ENCODE results near the gene YTHDF1.
"Not testable (repeated sequence)": the region's sequence is repeated elsewhere in the genome, so short reads cannot be mapped to it uniquely, and the experiment has no call there.

YTHDF1 gene

GRCh38 chr20:63157431-63157830 lies 58.5 kb downstream of the YTHDF1 start:
- DNase-seq (ENCODE audit: low read depth); H3K4me1 ChIP-seq (ENCODE audit: control insufficient read depth, insufficient read depth, low read length); H3K9me3 ChIP-seq (ENCODE audit: control insufficient read depth, low read length): not testable (repeated sequence)

GRCh38 chr20:63156221-63156671 lies 59.7 kb downstream of the YTHDF1 start:
- Histone ChIP-seq H3K9me3 (ENCODE audit: control insufficient read depth, low read length) (no peaks in the 10 kb centered on the region), H3K4me1 (ENCODE audit: control insufficient read depth, insufficient read depth, low read length) (no peaks in the 10 kb centered on the region), H3K4me3 (ENCODE audit: low read length) (no peak overlapping the region), H3K27me3 (replicated peaks; ENCODE audit: control insufficient read depth, insufficient read depth, low read length) (peaks cover 60% of the 10 kb centered on the region), H3K36me3 (ENCODE audit: control insufficient read depth, insufficient read depth, low read length, severe bottlenecking) (no peaks in the 10 kb centered on the region), H3K9ac (ENCODE audit: low read length) (no peak overlapping the region)
- DNase-seq (ENCODE audit: low read depth): no peak

More at GRCh38 chr20:63157431-63157830, 58.5 kb downstream of the YTHDF1 start:
- peaks cover 56% of the 10 kb centered on the region for H3K27me3 ChIP-seq (replicated peaks; ENCODE audit: control insufficient read depth, insufficient read depth, low read length)
- H3K9ac ChIP-seq (ENCODE audit: low read length); H3K36me3 ChIP-seq (ENCODE audit: control insufficient read depth, insufficient read depth, low read length, severe bottlenecking); H3K4me3 ChIP-seq (ENCODE audit: low read length): not testable (repeated sequence)

- Histone ChIP-seq H3K9ac (ENCODE audit: low read length) (no peak overlapping the region), H3K4me3 (ENCODE audit: low read length) (no peak overlapping the region), H3K36me3 (ENCODE audit: control insufficient read depth, insufficient read depth, low read length, severe bottlenecking) (no peaks in the 10 kb centered on the region), H3K4me1 (ENCODE audit: control insufficient read depth, insufficient read depth, low read length) (no peaks in the 10 kb centered on the region), H3K9me3 (ENCODE audit: control insufficient read depth, low read length) (no peaks in the 10 kb centered on the region), H3K27me3 (replicated peaks; ENCODE audit: control insufficient read depth, insufficient read depth, low read length) (peaks cover 58% of the 10 kb centered on the region)
- no peak for DNase-seq (ENCODE audit: low read depth)
Observed at GRCh38 chr20:63155266-63156165, 60.4 kb downstream of the YTHDF1 start.

- Histone ChIP-seq H3K9ac (ENCODE audit: low read length) (no peak overlapping the region), H3K36me3 (ENCODE audit: control insufficient read depth, insufficient read depth, low read length, severe bottlenecking) (no peaks in the 10 kb centered on the region), H3K9me3 (ENCODE audit: control insufficient read depth, low read length) (no peaks in the 10 kb centered on the region), H3K4me1 (ENCODE audit: control insufficient read depth, insufficient read depth, low read length) (no peaks in the 10 kb centered on the region), H3K4me3 (ENCODE audit: low read length) (no peak overlapping the region), H3K27me3 (replicated peaks; ENCODE audit: control insufficient read depth, insufficient read depth, low read length) (peaks cover 58% of the 10 kb centered on the region)
- DNase-seq (ENCODE audit: low read depth): no peak
Observed at GRCh38 chr20:63154395-63154794, 61.5 kb downstream of the YTHDF1 start.

GRCh38 chr20:63153254-63154221 lies 62.4 kb downstream of the YTHDF1 start:
- DNase-seq (ENCODE audit: low read depth): no peak
- Histone ChIP-seq H3K9me3 (ENCODE audit: control insufficient read depth, low read length) (peaks cover under 1% of the 10 kb centered on the region), H3K9ac (ENCODE audit: low read length) (no peak overlapping the region), H3K36me3 (ENCODE audit: control insufficient read depth, insufficient read depth, low read length, severe bottlenecking) (no peaks in the 10 kb centered on the region), H3K4me1 (ENCODE audit: control insufficient read depth, insufficient read depth, low read length) (no peaks in the 10 kb centered on the region), H3K27me3 (replicated peaks; ENCODE audit: control insufficient read depth, insufficient read depth, low read length) (peaks cover 54% of the 10 kb centered on the region), H3K4me3 (ENCODE audit: low read length) (no peak overlapping the region)

- Histone ChIP-seq H3K36me3 (ENCODE audit: control insufficient read depth, insufficient read depth, low read length, severe bottlenecking) (no peaks in the 10 kb centered on the region), H3K9me3 (ENCODE audit: control insufficient read depth, low read length) (peaks cover 10% of the 10 kb centered on the region), H3K4me3 (ENCODE audit: low read length) (no peak overlapping the region), H3K4me1 (ENCODE audit: control insufficient read depth, insufficient read depth, low read length) (no peaks in the 10 kb centered on the region), H3K9ac (ENCODE audit: low read length) (no peak overlapping the region), H3K27me3 (replicated peaks; ENCODE audit: control insufficient read depth, insufficient read depth, low read length) (peaks cover 54% of the 10 kb centered on the region)
- DNase-seq (ENCODE audit: low read depth): no peak
Observed at GRCh38 chr20:63152322-63153253, 63.3 kb downstream of the YTHDF1 start.

- Histone ChIP-seq H3K4me1 (ENCODE audit: control insufficient read depth, insufficient read depth, low read length) (no peaks in the 10 kb centered on the region), H3K9me3 (ENCODE audit: control insufficient read depth, low read length) (peaks cover 18% of the 10 kb centered on the region), H3K27me3 (replicated peaks; ENCODE audit: control insufficient read depth, insufficient read depth, low read length) (peaks cover 54% of the 10 kb centered on the region), H3K4me3 (ENCODE audit: low read length) (no peak overlapping the region), H3K36me3 (ENCODE audit: control insufficient read depth, insufficient read depth, low read length, severe bottlenecking) (no peaks in the 10 kb centered on the region), H3K9ac (ENCODE audit: low read length) (no peak overlapping the region)
- DNase-seq (ENCODE audit: low read depth): peak; percentile 3
Observed at GRCh38 chr20:63151554-63152321, 64.2 kb downstream of the YTHDF1 start.

GRCh38 chr20:63150911-63151531 lies 64.9 kb downstream of the YTHDF1 start:
- Histone ChIP-seq H3K4me3 (ENCODE audit: low read length) (no peak overlapping the region), H3K9ac (ENCODE audit: low read length) (no peak overlapping the region), H3K4me1 (ENCODE audit: control insufficient read depth, insufficient read depth, low read length) (no peaks in the 10 kb centered on the region), H3K36me3 (ENCODE audit: control insufficient read depth, insufficient read depth, low read length, severe bottlenecking) (no peaks in the 10 kb centered on the region), H3K27me3 (replicated peaks; ENCODE audit: control insufficient read depth, insufficient read depth, low read length) (peaks cover 48% of the 10 kb centered on the region), H3K9me3 (ENCODE audit: control insufficient read depth, low read length) (peaks cover 25% of the 10 kb centered on the region)
- no peak for DNase-seq (ENCODE audit: low read depth)

- no peak for DNase-seq (ENCODE audit: low read depth)
- Histone ChIP-seq H3K27me3 (replicated peaks; ENCODE audit: control insufficient read depth, insufficient read depth, low read length) (peaks cover 42% of the 10 kb centered on the region), H3K4me3 (ENCODE audit: low read length) (no peak overlapping the region)
Observed at GRCh38 chr20:63150391-63150898, 65.5 kb downstream of the YTHDF1 start.

More at GRCh38 chr20:63150391-63150898, 65.5 kb downstream of the YTHDF1 start:
- Histone ChIP-seq H3K9ac (ENCODE audit: low read length) (no peak overlapping the region), H3K9me3 (ENCODE audit: control insufficient read depth, low read length) (peaks cover 25% of the 10 kb centered on the region), H3K4me1 (ENCODE audit: control insufficient read depth, insufficient read depth, low read length) (no peaks in the 10 kb centered on the region), H3K36me3 (ENCODE audit: control insufficient read depth, insufficient read depth, low read length, severe bottlenecking) (no peaks in the 10 kb centered on the region)

Data from adipocyte (in vitro differentiated cells).